Fibroblast of lung (primary cell): ENCODE data around the gene RBM27.

Source experiments
- CTCF ChIP-seq, 2 donors: IDR thresholded peaks in 1 of 2; conservative IDR thresholded peaks in 1 of 2; 1 replicate in 1 of 2; 2 replicates in 1 of 2; pipeline ENCODE4 v1.5.1; 2011 to 2012; ENCODE audit warnings: low read length in 2 of 2, control low read depth in 1 of 2, inconsistent platforms in 1 of 2, low read depth in 1 of 2, mild to moderate bottlenecking in 1 of 2
- EZH2 ChIP-seq: IDR thresholded peaks from 2 replicates; pipeline ENCODE4 v1.5.1; 2012; ENCODE audit warnings: low read length, control low read depth, mild to moderate bottlenecking; ENCODE audit errors: missing control alignments

- no peak for TF ChIP-seq CTCF (conservative IDR thresholded peaks at IDR 0.05 in 1 of 2, IDR thresholded peaks at IDR 0.05 in 1 of 2; ENCODE audit: low read depth in 1 of 2, low read length in 2 of 2)
- no peak for TF ChIP-seq EZH2
Measured at GRCh38 chr5:146221234-146221633, 17.8 kb downstream of the RBM27 start.
